Lower leg skin (tissue), 3 donors: Measurements from ENCODE around the gene PIEZO2.

Experiments
- CTCF ChIP-seq, 3 donors: fragments of 450-650 bp; IDR thresholded peaks; one replicate each; pipeline ENCODE4 v1.5.1; 2016; ENCODE audit warnings: antibody characterized with exemption in 3 of 3, mild to moderate bottlenecking in 3 of 3, moderate library complexity in 2 of 3
- POLR2A ChIP-seq, 2 donors: fragments of 450-650 bp; IDR thresholded peaks; one replicate each; pipeline ENCODE4 v1.6.1; 2016 to 2017; ENCODE audit warnings: antibody characterized with exemption in 2 of 2, mild to moderate bottlenecking in 1 of 2, moderate library complexity in 1 of 2

- TF ChIP-seq CTCF (IDR thresholded peaks at IDR 0.05) (no peak), POLR2A (IDR thresholded peaks at IDR 0.05) (no peak)
Measured at GRCh38 chr18:11070593-11070992, 78.8 kb downstream of the PIEZO2 start.
